Caco-2 (cell line): Measurements from ENCODE around the gene CHAC1. TPM values are rescaled to one million over a fixed set of nuclear protein-coding genes. Genes with fewer than 3 reads are reported as not detected.

Experiments
- BruUV-seq: library from RNA; stranded (reverse); fragments of 400-500 nt; replicated peaks from 2 replicates; lab custom pipeline; 2021; lab: Mats Ljungman, UMichigan
- CTCF ChIA-PET: fragments of 300-600 bp; sonication (Branson Sonifier 250); formaldehyde crosslinking; loops from one replicate; lab custom pipeline; 2022; ENCODE audit warnings: antibody characterized with exemption; lab: Charles Lee
- POLR2A ChIA-PET: fragments of 300-600 bp; sonication (Branson Sonifier 250); formaldehyde crosslinking; loops from one replicate; lab custom pipeline; 2022; ENCODE audit warnings: antibody characterized with exemption; lab: Charles Lee
- DNase-seq, 2 experiments: peaks; one replicate each; pipeline versions ENCODE4 v3.0.0 to v3.0.0-alpha.2; 2020 to 2022
- H3K27me3 ChIP-seq: replicated peaks from 2 replicates; pipeline ENCODE4 v1.6.0; 2011; ENCODE audit warnings: low read length; ENCODE audit not compliant: control insufficient read depth, insufficient read depth
- H3K36me3 ChIP-seq: 2 replicates; pipeline ENCODE4 v1.5.1; 2011; ENCODE audit warnings: low read length; ENCODE audit not compliant: control insufficient read depth, insufficient read depth
- H3K4me1 ChIP-seq: fragments of 250-450 bp; sonication (Bioruptor Pico); 2 replicates; pipeline ENCODE4 v1.5.1; 2020; ENCODE audit warnings: mild to moderate bottlenecking
- H3K4me3 ChIP-seq: 2 replicates; pipeline ENCODE4 v1.5.1; 2011; ENCODE audit warnings: low read depth, mild to moderate bottlenecking, control low read depth, low read length
- H3K9me3 ChIP-seq: fragments of 250-450 bp; sonication (Bioruptor Pico); 2 replicates; pipeline ENCODE4 v1.5.1; 2020; ENCODE audit warnings: mild to moderate bottlenecking, moderate library complexity
- H3K27ac Mint-ChIP-seq: one replicate; pipeline ENCODE4 v1.8.0; 2022; ENCODE audit warnings: mixed read lengths; ENCODE audit not compliant: unreplicated experiment
- H3K27me3 Mint-ChIP-seq: one replicate; pipeline ENCODE4 v1.8.0; 2022; ENCODE audit warnings: mixed read lengths; ENCODE audit not compliant: insufficient read depth, unreplicated experiment
- H3K36me3 Mint-ChIP-seq: one replicate; pipeline ENCODE4 v1.8.0; 2022; ENCODE audit warnings: mild to moderate bottlenecking, mixed read lengths; ENCODE audit not compliant: insufficient read depth, unreplicated experiment
- H3K4me1 Mint-ChIP-seq: one replicate; pipeline ENCODE4 v1.8.0; 2022; ENCODE audit warnings: low read depth, mixed read lengths; ENCODE audit not compliant: unreplicated experiment
- H3K4me3 Mint-ChIP-seq: one replicate; pipeline ENCODE4 v1.8.0; 2022; ENCODE audit warnings: mild to moderate bottlenecking, moderate library complexity, mixed read lengths; ENCODE audit not compliant: unreplicated experiment
- H3K9me3 Mint-ChIP-seq: one replicate; pipeline ENCODE4 v1.8.0; 2022; ENCODE audit warnings: mixed read lengths; ENCODE audit not compliant: unreplicated experiment
- intact Hi-C: fragments of 100-400 bp; cut with micrococcal nuclease; formaldehyde crosslinking; loops from one replicate; pipeline ENCODE4 v1.10.0; 2022; ENCODE audit not compliant: unreplicated experiment
- total RNA-seq: library from RNA; stranded (reverse); gene quantifications from 2 replicates; pipeline ENCODE4 v1.2.3, GENCODE V29; 2022
- TF ChIP-seq, protein P1 (sequence below), 2 experiments: fragments of 200-600 bp in 1 of 2; IDR thresholded peaks; 1 replicate in 1 of 2; 2 replicates in 1 of 2; pipeline versions ENCODE4 v1.5.1 to v1.8.0; 2011 to 2022; ENCODE audit warnings: antibody characterized with exemption in 1 of 2, control low read depth in 1 of 2, inconsistent platforms in 1 of 2, low read depth in 1 of 2, low read length in 1 of 2, mild to moderate bottlenecking in 1 of 2, moderate library complexity in 1 of 2; ENCODE audit not compliant: insufficient read depth in 1 of 2, severe bottlenecking in 1 of 2, unreplicated experiment in 1 of 2

Gene CHAC1
- total RNA-seq, 1 experiment from 2014 or later: 55.8 TPM

DNA sequence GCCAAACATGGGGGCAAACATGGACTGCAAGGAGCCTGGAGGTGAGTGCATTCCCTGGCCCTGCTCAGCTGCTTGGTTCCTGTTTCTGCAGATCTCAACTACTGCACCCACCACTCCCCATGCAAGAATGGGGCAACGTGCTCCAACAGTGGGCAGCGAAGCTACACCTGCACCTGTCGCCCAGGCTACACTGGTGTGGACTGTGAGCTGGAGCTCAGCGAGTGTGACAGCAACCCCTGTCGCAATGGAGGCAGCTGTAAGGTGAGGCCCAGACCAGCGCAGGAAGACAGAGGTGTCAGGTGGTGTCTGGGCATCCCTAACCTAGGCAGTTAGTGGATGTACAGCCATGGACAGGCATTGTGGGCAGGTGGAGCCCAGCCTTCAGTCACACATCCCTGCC lies 18.8 kb upstream of the CHAC1 start:
- DNase-seq: no peak
- peaks cover 35% of the 10 kb centered on the region for H3K4me1 Mint-ChIP-seq
- CTCF ChIA-PET: interaction anchor here (1.3 kb wide), 1 partner anchor 75 kb away, joined by 3 read pairs; no protein-coding TSS in a partner anchor
- no TSS peak for BruUV-seq
- H3K36me3 ChIP-seq: peaks cover 2% of the 10 kb centered on the region
- peaks cover 34% of the 10 kb centered on the region for H3K4me1 ChIP-seq
- no peak overlapping the region for H3K27ac Mint-ChIP-seq
- H3K4me3 Mint-ChIP-seq: no peak overlapping the region
- intact Hi-C loops: no loop called here
- POLR2A ChIA-PET: no interaction called here
- peaks cover 6% of the 10 kb centered on the region for H3K36me3 Mint-ChIP-seq
- no peaks in the 10 kb centered on the region for H3K9me3 Mint-ChIP-seq
- no peaks in the 10 kb centered on the region for H3K27me3 ChIP-seq
- no peaks in the 10 kb centered on the region for H3K27me3 Mint-ChIP-seq
- TF ChIP-seq, protein P1, sequence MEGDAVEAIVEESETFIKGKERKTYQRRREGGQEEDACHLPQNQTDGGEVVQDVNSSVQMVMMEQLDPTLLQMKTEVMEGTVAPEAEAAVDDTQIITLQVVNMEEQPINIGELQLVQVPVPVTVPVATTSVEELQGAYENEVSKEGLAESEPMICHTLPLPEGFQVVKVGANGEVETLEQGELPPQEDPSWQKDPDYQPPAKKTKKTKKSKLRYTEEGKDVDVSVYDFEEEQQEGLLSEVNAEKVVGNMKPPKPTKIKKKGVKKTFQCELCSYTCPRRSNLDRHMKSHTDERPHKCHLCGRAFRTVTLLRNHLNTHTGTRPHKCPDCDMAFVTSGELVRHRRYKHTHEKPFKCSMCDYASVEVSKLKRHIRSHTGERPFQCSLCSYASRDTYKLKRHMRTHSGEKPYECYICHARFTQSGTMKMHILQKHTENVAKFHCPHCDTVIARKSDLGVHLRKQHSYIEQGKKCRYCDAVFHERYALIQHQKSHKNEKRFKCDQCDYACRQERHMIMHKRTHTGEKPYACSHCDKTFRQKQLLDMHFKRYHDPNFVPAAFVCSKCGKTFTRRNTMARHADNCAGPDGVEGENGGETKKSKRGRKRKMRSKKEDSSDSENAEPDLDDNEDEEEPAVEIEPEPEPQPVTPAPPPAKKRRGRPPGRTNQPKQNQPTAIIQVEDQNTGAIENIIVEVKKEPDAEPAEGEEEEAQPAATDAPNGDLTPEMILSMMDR (IDR thresholded peaks at IDR 0.05; ENCODE audit: insufficient read depth in 1 of 2, low read depth in 1 of 2, low read length in 1 of 2, severe bottlenecking in 1 of 2, unreplicated experiment in 1 of 2): no peak
- no peak overlapping the region for H3K4me3 ChIP-seq
- no peaks in the 10 kb centered on the region for H3K9me3 ChIP-seq

DNA sequence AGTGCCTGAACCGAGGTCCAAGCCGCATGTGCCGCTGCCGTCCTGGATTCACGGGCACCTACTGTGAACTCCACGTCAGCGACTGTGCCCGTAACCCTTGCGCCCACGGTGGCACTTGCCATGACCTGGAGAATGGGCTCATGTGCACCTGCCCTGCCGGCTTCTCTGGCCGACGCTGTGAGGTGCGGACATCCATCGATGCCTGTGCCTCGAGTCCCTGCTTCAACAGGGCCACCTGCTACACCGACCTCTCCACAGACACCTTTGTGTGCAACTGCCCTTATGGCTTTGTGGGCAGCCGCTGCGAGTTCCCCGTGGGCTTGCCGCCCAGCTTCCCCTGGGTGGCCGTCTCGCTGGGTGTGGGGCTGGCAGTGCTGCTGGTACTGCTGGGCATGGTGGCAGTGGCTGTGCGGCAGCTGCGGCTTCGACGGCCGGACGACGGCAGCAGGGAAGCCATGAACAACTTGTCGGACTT lies 17.0 kb upstream of the CHAC1 start:
- H3K9me3 ChIP-seq: no peaks in the 10 kb centered on the region
- Mint-ChIP-seq H3K9me3 (no peaks in the 10 kb centered on the region), H3K4me1 (peaks cover 21% of the 10 kb centered on the region), H3K36me3 (peaks cover 5% of the 10 kb centered on the region), H3K27ac (no peak overlapping the region), H3K27me3 (no peaks in the 10 kb centered on the region), H3K4me3 (no peak overlapping the region)
- POLR2A ChIA-PET: no interaction called here
- peaks cover 2% of the 10 kb centered on the region for H3K36me3 ChIP-seq
- intact Hi-C loops: no loop called here
- H3K4me3 ChIP-seq: no peak overlapping the region
- H3K4me1 ChIP-seq: peaks cover 35% of the 10 kb centered on the region
- H3K27me3 ChIP-seq: no peaks in the 10 kb centered on the region
- no peak for DNase-seq
- TF ChIP-seq, protein P1 (IDR thresholded peaks at IDR 0.05; ENCODE audit: insufficient read depth in 1 of 2, low read depth in 1 of 2, low read length in 1 of 2, severe bottlenecking in 1 of 2, unreplicated experiment in 1 of 2): no peak
- CTCF ChIA-PET: no interaction called here
- BruUV-seq: no TSS peak

DNA sequence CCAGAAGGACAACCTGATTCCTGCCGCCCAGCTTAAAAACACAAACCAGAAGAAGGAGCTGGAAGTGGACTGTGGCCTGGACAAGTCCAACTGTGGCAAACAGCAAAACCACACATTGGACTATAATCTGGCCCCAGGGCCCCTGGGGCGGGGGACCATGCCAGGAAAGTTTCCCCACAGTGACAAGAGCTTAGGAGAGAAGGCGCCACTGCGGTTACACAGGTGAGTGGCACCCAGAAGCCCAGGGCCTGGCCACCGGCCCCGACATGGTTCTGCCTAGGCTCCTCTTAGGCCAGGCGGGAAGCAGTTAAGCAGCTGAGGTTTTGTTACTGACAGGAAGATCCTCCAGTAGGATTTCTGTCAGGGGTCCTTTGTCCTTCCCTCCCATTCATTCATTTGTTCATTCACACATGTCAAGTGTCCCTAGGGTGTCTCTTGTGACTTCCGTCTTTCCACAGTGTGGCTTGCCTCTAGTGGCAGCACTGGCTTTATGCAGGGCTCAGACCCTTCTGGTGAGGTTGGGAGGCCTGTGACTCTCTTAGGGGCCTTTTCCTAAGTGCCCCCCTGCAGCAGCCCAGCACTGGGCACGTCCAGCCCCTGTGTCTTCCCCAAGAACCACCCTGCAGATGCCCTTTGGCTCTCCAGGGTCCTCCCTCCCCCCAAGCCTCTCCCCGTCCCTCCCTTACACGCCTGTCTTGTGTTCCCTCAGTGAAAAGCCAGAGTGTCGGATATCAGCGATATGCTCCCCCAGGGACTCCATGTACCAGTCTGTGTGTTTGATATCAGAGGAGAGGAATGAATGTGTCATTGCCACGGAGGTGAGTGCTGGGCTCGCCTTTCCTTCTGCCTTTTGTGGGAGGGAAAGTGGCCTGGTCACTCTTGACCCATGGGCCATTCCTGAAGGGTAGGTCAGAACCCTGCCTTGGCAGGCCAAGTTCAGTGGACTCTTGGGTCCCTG lies 16.3 kb upstream of the CHAC1 start:
- ChIA-PET CTCF (no interaction called here), POLR2A (no interaction called here)
- Histone ChIP-seq H3K4me1 (peaks cover 30% of the 10 kb centered on the region), H3K9me3 (no peaks in the 10 kb centered on the region), H3K27me3 (no peaks in the 10 kb centered on the region), H3K4me3 (no peak overlapping the region), H3K36me3 (peaks cover 2% of the 10 kb centered on the region)
- TF ChIP-seq, protein P1 (IDR thresholded peaks at IDR 0.05; ENCODE audit: insufficient read depth in 1 of 2, low read depth in 1 of 2, low read length in 1 of 2, severe bottlenecking in 1 of 2, unreplicated experiment in 1 of 2): no peak
- Mint-ChIP-seq H3K4me1 (peaks cover 19% of the 10 kb centered on the region), H3K36me3 (peaks cover 5% of the 10 kb centered on the region), H3K9me3 (no peaks in the 10 kb centered on the region), H3K27ac (no peak overlapping the region), H3K4me3 (no peak overlapping the region), H3K27me3 (no peaks in the 10 kb centered on the region)
- intact Hi-C loops: no loop called here
- no peak for DNase-seq
- no TSS peak for BruUV-seq
